IMR-90 (cell line): ENCODE results near the gene CDH16.

Source experiments
- BHLHE40 ChIP-seq: fragments of 150-350 bp; IDR thresholded peaks from 2 replicates; pipeline ENCODE4 v1.6.1; 2016; ENCODE audit warnings: mild to moderate bottlenecking, low read depth, low read length
- CTCF ChIP-seq: conservative IDR thresholded peaks from 2 replicates; pipeline ENCODE4 v1.5.1; 2012; ENCODE audit warnings: mild to moderate bottlenecking, low read depth, low read length, improper control_type of control experiment
- ELK1 ChIP-seq: fragments of 150-350 bp; IDR thresholded peaks from 2 replicates; pipeline ENCODE4 v1.6.1; 2016; ENCODE audit warnings: low read depth, mild to moderate bottlenecking, low read length, moderate library complexity, borderline replicate concordance
- FOS ChIP-seq: fragments of 150-350 bp; IDR thresholded peaks from 2 replicates; pipeline ENCODE4 v1.6.1; 2016; ENCODE audit warnings: low read depth, low read length
- MAFK ChIP-seq: IDR thresholded peaks from 2 replicates; pipeline ENCODE4 v1.6.1; 2012; ENCODE audit warnings: low read depth, low read length, improper control_type of control experiment
- MXI1 ChIP-seq: IDR thresholded peaks from 2 replicates; pipeline ENCODE4 v1.6.1; 2012; ENCODE audit warnings: low read depth, mild to moderate bottlenecking, low read length, moderate library complexity, borderline replicate concordance
- POLR2A ChIP-seq: IDR thresholded peaks from 2 replicates; pipeline ENCODE4 v1.6.1; 2012; ENCODE audit warnings: mild to moderate bottlenecking, low read depth, low read length
- RCOR1 ChIP-seq: IDR thresholded peaks from 2 replicates; pipeline ENCODE4 v1.6.1; 2012; ENCODE audit warnings: mild to moderate bottlenecking, low read length, improper control_type of control experiment; ENCODE audit not compliant: insufficient replicate concordance

DNA sequence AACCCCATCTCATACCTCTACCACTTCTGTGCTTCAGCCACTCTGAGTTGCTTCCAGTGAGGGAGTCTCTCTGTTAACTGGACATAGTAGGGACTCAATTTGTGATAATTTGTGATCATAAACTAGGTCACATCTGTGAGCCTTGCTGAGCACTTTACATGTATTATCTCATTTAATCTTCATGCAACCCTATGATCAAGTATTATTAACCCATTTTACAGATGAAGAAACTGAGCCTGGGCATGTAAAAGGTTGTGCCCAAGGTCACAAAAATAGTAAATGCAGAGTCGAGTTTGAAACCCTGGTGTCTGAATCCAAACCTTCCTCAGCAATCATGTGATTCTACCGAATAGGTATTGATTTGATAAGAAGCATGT is 19.8 kb downstream of the CDH16 start:
- TF ChIP-seq CTCF (no peak), RCOR1 (no peak), BHLHE40 (no peak), MAFK (no peak), FOS (no peak), ELK1 (no peak), POLR2A (no peak), MXI1 (no peak)
